NK-92 (cell line): ENCODE results near the gene AIG1.
"Not testable (repeated sequence)": the region's sequence is repeated elsewhere in the genome, so short reads cannot be mapped to it uniquely, and the experiment has no call there.

Experiments
- DNase-seq: peaks from one replicate; lab custom pipeline; 2025; ENCODE audit not compliant: unreplicated experiment; lab: John Stamatoyannopoulos, UW

The AIG1 gene

DNA sequence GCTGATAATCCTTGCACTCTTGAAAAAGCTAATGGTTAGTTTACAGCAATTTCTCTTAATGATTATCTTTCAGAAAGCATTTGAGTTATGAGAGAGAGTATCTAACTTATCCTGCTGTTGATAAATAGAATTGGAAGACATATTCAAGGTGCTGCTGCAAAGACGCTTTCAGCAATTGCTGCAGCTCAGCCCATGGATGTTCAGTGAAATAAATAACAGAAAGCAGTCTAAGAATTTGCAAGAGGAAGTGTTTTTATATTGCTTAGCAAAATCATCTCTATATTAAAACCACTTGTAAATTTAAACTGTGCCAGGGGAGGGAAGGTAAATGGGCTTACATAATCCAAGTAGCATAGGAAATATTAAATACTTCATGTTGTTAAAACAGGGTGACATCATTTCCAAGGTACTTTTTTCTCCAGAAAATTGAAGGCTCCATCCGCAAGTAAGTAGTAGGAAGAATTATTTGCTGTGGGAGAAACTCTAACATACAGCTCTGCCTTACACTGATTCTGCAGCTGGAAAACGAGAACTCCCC is 201.3 kb downstream of the AIG1 start:
- DNase-seq, result no peak

DNA sequence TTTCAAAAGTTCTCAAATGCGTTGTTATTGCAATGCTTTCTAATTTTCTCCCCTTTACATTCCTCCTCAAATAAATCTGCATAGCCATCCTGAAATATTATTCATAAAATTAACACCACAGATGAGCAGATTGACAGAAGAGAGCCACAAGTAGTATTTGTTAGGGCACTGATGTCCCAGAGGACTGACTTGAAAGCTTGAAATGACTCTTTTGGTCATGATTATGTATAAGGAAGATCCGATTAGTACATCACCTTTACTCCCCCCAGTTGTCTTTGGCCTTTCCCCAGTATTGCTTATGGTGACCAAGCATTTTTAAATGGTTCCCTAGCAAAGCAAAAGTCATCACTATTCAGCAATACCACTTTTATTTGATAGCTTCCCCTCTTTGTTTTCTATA is 202.2 kb downstream of the AIG1 start:
- DNase-seq, result no peak

DNA sequence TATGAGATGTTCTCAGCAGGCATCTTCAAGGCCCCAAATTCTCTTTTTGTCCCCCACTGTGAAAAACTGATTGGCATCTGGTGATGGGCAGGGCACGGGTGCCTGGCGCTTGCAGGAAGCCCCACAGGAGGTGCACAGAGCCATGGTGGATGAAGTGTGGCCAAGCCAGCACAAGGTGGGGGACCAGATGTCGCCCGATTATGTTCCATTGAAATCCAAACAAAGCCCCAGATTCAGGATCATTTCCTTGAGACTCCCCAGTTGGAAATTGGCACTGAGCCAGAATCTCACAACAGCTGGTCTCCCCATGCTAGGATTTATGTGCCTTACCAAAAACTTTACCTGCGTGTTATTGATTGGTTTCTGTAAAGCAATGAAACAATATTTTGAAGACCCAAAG is 203.7 kb downstream of the AIG1 start:
- no peak for DNase-seq

DNA sequence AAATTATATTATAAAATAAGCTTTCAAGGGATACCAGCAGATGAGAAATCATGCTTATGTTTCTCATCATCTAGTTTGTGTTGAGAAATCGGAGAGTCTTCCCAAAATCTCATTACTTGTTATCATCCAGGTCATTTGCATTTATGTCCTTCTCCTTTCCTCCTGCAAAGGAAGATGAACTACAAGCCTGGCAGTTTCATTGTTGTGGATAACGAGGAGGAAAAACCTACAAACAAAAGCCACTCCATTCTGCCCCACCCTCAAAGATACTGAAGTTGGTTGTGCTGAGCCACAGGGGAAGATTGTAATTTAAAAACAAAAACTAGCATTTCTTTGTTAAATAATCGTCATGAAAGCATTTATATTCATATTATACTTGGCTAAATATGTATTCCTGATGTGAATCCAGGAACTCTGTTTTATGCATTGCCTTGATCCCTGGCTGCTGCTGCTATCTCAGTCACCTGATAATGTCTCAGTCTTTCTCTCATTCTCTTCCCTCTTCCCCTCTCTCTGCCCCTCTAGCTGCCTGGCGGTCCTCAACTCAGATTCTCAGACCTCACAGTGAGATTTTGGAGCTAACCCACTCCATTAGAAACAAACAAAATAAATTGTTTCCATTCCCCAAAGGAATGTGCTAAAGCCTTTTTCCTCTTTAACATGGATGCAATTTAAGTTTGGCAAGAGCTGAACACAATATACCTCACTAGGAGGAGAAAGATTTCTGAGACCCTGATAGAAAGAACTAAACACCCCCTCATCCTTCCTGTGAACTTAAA is 204.5 kb downstream of the AIG1 start:
- no peak for DNase-seq

DNA sequence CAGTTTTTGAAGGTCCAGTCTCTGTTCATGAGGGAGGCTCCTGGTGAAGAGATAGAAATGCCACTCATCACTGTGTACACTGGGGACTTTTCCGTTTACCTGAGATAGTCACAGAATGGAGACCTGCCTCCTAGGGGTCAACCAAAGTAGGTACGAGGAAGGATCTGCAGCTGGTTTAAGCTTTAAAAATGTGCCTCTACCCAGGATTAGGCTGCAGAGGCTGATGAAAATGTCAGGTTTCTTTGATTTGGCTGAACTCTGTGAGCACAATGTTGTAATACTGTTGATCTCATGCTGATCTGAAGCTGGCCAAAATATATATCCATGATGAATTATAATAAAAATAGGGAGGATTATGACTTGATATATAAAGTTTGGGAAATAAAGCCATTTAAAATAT is 207.1 kb downstream of the AIG1 start:
- no peak for DNase-seq

DNA sequence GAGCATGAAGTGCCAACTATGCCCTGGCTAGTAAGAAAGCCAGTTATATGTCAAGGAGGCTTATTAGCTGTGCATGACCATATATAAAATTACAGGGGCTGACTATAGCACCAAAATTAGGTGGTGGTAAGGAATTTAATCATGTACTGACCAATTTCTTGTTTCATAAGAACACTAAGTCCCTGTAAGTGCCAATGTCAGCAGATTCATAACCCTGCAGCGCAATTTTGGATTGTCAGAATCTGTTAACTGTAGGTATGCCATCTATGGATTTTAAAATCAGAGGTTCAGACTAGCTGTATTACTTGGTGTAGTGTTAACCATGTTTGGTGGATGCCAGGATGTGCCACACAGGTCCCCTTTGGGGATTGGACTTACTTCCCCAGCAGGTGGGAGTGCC is 207.8 kb downstream of the AIG1 start:
- DNase-seq, result no peak

DNA sequence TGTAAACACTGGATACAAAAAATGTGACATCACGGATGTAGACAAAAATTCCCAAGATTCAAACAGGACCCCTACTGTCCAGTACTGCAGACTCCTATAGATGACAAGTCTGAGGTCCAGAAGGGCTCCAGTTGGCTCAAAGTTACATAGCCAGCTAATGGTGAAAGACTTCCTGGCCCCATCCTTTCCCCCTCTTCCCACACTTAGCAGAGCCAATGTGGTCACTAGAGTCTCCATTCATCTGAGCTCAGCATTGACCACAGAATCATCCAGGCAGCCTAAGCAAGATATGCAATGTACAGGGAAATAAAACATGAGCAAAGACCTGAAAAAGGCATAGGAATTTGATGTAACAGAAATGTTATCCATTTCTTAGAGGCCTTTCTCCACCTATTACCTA is 209.3 kb downstream of the AIG1 start:
- no peak for DNase-seq

DNA sequence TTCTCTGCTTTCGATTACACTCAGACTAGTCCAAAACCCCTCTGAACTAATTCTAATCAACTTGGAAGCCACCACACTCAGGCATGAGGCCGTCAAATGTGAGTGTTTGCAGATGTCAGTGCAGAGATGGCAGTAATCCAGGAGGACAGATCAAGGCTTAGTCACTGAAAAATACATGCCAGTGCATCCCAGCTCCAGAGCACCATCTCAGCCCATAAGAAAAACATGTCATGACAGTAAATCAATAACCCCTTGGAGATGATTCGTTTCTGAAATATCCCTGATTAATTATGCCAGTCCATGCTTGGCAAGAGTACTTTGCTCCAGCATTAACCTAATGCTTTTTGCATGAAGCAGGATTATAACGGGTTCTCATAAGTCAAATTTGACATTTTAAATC is 210.3 kb downstream of the AIG1 start:
- DNase-seq, result no peak

DNA sequence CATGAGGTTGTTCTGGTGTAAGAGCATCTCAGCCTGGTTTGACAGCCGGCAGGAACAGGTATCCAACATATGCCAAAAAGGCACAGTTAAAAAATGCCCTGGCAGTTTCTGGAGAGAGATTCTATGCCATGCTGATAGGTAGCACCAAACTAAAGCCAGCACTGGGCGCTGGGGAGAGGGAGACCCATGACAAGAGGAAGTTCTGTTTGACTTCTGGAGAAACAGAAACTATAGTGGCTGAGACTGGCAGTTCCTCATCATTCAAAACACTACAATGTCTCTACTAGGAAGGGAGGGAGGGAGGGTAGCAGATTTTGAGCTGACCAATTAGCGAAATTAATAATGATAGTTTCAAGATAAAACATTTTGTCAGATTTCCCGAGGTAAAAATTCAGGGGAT is 215.7 kb downstream of the AIG1 start:
- DNase-seq, result no peak

DNA sequence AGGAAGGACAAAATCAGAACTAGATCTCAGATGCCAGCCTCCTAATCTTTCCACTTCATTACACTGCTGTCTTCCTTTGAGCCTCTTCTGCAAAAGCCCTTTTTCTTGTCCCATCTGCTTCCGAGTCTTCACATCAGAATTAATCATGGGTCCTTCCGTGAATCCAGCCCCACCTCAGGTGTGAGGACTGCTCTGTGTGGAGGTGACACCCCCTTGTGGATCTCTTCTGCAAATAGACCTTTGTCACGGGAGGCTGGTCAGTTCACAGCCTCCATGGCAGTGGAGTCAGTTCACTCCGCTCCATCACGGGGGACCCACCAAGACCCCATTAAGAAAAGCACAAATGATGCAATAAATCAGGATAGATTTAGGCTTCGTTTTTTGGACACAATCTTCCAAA is 218.7 kb downstream of the AIG1 start:
- no peak for DNase-seq

DNA sequence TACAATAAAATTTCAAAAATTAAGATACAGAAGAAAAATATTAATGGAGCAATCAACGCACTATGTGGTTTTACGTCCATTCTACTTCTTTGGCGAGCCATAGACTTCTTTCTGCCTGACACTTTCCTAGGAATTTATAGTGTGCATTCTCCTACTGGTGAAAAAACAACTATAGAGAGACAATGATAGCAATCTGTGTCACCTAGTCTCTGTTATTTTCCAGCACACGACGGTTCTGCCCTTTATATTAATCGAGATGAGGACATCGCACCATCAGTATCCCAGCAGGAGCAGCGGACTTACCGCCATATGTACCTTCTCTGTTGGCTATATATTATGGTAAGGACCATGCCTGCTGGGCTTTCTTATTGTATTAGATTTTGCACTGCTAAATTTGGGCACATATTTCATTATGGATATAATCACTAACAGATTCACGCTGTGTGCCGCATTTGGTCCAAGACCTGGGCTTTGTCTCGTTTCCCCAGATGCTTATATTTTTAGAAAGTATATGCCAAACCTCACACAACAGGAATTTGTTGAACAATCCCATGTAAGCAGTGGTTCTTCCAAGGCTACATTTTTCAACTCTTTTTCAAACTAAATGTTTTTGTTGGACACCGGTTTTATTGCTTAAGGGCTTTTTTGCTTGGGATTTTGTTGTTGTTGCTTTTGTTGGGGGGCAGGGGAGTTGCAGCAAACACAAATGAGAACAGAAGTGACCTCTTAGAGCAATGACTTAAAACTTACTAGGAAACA is 223.4 kb downstream of the AIG1 start:
- DNase-seq, result no peak

DNA sequence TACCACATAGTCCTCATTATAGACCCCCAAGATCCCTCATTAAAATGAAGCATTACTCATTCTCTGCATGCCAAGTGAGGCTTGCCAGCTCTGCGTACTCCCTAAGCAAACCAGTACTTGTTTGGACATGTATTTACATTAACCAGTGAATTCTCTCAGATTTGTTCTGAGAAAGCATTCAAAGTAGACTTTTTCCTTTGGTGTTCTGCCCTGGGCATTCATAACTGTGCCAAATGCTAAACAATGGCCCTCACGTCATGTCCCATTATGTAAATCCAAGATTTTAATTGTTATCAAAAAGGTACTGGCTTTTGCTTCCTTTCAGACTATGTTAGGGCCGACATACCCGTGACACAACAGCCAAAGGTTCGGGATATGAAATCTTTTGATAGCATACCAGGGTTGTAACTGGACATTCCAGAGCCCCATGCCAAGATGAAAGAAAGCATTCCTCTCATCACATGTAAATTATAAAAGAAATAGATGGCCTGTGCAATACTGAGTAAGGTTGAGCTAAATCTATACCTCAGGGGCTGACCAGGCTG is 225.6 kb downstream of the AIG1 start:
- no peak for DNase-seq

DNA sequence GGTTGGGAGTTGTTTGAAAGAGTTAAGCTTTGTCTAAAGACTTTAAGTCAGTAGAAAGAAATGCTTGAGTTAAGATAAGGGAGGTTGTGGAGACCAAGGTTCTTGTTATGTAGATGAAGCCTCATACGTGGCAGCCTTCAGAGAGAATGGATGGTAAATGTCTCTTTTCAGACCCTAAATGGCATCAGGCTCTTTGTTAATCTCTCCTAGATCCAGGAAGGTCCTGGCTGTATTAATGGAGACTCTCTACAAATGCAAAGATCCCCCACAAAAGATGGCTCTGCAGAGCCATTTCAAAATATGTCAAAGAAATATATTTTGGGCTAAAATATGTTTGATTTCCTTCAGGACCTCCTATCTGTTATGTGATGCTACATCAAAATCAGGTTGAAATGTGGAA is 228.2 kb downstream of the AIG1 start:
- no peak for DNase-seq

DNA sequence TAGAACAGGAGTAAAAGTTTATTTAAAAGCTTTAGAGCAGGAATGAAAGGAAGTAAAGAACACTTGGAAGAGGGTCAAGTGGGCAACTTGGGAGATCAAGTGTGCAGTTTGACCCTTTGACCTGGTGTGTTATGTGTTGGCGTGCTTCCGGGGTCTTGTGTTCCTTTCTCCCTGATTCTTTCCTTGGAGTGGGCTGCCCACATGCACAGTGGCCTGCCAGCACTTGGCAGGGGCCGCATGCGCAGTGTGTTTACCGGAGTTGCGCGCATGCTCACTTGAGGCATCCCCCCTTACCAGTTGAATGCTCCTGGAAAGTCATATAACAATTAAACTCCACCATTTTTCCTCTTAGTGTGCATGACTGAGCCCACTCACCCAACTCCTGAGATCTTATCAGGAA is 229.5 kb downstream of the AIG1 start:
- no peak for DNase-seq

DNA sequence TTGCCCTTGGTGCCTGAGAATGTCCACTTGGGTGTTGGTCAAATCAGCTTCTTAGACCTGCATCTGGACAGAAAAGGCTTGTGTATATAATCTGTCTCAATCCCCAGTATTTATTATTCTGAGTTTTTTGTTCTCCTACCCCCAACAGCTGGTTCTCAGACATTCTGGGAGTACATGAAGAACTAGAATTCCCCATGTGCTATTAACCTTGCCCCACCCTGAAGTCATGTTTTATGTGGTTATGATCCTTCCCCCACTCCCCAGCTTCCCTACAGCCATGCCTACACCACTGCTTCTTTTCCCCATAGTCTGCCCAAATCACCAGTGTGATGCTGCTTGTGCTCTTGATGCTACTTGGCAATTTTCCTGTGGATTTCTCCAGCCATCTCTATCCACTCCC is 232.8 kb downstream of the AIG1 start:
- no peak for DNase-seq

DNA sequence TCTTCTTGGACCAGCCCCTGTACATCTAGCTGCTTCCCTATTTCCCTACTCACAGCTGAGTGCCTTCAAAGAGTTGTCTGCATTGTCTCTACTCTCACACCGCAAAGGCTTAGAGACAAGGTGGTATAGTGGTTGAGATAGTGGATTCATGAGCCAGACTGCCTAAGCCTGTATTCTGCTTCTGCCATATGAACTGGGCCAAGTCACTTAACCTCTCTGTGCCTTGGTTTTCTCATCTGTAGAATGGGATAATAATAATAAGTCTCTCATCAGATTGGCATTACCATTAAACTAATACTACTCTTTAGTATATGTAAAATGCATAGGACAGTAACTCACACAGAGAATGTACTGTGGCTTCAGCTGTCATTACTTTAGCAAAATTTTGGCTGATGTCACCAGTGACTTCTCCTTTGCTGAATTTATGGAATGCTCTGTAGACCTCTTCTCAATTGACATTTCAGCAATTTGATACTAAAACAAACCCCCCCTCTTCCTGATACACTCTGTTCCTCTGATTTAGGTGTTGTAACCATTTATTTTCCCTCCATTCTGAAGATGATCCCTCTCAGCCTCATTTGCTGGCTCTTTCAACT is 233.7 kb downstream of the AIG1 start:
- no peak for DNase-seq

DNA sequence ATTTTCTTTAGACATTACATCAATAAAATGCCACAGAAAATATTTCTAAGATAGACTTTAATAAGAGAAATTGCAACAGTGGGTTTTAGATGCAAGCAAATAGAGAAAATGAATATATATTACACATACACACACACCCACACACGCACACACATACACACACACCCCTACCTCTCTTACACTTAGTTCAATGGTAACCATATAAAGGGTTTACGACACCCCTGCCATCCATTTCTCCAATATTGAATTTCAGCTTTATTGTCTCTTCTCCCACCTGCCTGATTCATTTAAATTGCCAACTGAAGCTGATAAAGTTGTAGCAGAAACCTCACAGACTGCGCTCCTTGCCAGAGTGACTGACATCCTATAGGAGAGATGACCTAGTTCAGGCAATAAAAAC is 235.2 kb downstream of the AIG1 start:
- DNase-seq, result no peak

DNA sequence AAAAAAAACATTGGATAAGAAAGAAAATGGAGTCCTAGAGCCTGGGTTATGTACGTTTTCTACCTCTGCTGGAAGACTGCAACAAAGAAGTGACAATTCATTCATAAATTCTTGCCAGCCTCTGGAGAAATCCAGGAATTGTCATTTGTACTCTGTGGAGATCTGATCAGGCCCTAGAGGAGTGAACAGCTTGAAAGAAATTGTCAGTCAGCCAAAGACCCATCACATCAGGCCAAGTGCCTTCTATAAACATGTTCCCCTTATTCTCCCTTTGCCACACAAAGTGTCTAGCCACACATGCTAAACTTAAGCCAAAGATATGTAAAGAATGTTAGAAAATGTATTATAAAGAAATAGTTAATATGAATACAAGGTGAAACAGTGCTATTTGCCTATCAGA is 237.4 kb downstream of the AIG1 start:
- DNase-seq, result no peak

DNA sequence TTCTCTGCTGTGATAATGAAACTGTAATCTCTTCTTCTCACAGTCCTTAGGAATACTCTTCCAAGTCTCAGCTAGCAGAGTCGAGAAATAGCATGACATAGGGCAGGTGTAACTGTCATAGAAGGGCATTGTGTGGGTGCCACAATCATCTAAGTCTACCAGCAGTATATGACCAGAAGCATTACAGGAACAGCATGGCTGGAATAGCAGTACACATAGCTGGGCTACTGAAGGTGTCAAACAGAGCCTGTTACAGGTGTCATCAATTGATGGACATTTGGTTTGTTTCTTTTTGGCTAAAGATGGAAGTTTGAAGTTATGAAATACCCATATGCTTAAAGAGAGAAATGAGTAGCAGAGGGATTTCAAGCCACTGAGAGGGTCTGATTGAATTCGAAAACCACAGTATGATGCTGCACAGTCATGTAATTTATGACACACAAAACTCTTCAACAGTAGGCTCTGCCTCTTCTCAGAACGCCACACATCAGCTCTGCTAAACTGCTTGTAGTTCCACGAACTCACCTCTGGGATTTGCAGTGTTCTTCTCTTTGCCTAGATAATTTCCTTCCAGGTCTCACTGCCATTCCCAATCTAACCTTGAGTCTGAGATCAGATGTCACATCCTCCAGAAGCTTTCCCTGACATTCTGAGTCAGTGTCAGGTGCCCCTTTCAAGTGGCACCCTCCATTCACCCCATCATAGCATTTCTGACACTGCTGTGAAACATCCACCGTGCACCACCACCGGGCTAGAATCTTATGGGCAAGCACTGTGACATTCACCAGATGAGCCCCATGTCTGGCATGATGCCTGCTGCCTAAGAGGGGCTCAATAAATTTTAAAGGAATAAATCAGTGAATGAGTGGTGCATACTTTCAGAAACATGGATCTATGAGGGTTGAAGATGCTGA is 238.8 kb downstream of the AIG1 start:
- DNase-seq, result no peak

DNA sequence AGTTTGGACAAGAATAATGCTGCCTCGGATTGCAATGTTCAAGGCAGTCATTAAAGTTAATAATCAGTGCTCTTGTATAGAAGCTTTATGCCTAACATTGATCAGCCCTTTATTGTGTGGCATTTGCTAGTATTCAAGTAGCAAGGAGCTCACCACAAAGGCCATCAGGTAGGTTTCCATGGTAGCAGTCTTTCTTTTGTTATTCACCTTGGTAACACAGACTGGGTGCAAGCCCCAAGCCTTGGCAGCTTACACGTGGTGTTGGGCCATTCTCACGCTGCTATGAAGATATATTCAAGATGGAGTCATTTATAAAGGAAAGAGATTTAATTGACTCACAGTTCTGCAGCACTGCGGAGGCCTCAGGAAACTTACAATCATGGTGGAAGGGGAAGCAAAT is 240.5 kb downstream of the AIG1 start:
- no peak for DNase-seq

DNA sequence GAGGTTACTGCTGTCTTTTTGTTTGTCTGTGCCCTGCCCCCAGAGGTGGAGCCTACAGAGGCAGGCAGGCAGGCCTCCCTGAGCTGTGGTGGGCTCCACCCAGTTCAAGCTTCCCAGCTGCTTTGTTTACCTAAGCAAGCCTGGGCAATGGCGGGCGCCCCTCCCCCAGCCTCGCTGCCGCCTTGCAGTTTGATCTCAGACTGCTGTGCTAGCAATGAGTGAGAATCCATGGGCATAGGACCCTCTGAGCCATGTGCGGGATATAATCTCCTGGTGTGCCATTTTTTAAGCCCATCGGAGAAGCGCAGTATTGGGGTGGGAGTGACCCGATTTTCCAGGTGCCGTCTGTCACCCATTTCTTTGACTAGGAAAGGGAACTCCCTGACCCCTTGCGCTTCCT is 247.1 kb downstream of the AIG1 start:
- DNase-seq, result not testable (repeated sequence)
